GM18520 (cell line): ENCODE results near the gene PLEKHA1.

ENCODE experiments used
- ATAC-seq: cut with Tn5 transposase; IDR thresholded peaks from one replicate; pipeline ENCODE4 v1.9.1; 2021; ENCODE audit not compliant: unreplicated experiment

PLEKHA1 gene

DNA sequence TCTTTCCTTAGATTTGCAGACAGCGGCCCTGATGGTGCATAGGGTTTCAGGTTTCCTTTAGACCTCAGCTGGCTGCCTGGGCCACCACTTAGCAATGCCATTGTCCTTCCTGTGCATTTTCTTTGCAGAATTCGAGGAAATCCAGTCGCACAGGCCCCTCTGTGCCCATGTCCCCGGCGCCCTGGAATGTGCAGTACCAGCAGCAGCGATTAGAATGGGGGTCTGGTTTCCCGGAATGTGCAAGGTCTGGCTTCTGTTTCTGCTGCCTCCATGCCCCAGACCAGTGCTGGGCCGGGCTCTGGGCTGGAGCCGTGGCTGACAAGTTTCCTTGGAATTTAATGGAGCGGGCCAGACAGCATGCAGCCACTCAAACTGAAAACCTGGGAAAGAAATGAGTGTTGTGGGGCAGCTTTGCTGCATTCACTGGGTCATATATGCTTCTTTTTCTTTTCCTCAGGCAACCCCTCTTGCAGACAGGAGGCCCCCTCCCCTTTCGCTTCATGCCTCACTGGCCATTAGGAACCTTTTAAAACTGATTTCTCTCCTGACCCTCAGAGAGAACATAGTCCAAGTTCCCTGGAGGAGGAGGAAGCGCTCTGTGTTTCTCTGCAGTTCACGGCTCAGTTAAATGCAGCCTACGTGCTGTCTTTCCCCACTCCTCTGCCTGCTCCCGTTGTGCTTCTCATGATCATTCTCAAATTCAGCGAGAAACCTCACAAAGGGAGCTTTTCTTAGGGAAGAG, 101.3 kb downstream of the PLEKHA1 start:
- no peak for ATAC-seq

- no peak for ATAC-seq
Observed at GRCh38 chr10:122476333-122476695, 101.8 kb downstream of the PLEKHA1 start.

- no peak for ATAC-seq
Observed at GRCh38 chr10:122477436-122477835, 102.9 kb downstream of the PLEKHA1 start.

GRCh38 chr10:122478971-122479370, 104.5 kb downstream of the PLEKHA1 start:
- ATAC-seq = no peak

DNA sequence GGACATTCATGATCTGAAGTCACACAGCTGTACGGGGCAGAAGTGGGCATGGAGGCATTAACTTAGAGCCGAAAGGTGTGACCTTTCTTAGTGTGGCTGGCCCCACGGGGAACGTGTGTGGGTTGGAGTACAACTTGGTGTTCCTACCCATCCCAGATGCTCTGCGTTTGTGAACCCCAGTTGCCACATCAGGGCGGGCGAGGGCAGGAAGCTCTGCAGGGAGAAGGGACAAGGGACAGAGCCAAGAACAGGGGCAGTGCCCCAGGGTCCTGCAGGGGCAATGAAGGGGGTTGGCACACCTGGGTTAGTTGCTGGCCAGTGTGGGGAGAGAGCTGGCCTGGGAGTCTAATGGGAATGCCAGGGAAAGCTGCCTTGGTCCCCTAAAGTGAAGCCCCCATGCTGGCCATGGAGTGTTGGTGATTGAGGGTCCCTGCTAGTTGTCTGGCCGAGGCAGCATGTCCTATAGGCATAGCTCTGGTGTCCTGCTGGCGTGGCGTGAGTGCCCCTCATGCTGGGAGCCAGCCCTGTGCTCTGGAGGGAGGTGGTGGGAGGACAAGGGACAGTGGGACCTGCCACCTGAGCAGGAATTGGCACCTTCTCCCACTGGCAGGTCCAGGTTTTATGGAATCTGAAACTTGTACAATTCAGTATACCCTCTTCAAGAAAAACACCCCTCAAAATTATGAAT, 105.8 kb downstream of the PLEKHA1 start:
- no peak for ATAC-seq

DNA sequence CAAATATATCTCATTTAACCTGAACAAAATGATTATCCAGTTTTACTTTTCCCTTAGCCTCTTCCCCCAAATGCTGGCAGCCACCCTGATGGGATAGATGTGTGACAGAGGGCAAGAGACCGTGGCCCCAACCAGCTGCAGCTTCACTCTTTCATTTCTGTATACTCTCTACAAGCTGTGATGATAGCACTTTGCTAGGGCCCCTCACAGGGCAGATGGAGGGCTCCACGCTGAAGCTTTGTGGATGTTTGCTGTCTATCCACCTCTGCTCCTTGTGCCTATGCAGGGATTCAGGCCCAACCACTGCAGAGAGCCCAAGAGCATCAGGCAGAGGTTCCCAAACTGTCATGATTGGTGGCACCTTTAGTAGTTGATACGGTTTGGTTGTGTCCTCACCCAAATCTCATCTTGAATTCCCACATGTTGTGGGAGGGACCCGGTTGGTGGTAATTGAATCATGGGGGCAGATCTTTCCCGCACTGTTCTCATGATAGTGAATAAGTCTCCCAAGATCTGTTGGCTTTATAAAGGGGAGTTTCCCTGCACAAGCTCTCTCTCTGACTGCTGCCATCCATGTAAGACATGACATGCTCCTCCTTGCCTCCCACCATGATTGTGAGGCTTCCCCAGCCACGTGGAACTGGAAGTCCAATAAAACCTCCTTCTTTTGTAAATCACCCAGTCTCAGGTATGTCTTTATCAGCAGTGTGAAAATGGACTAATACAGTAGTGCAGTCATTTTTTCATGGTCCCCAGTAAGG, 107.0 kb downstream of the PLEKHA1 start:
- no peak for ATAC-seq
